Measurements from ENCODE around the gene PLEKHA6.
"Not testable (repeated sequence)": the region's sequence is repeated elsewhere in the genome, so short reads cannot be mapped to it uniquely, and the experiment has no call there.

The PLEKHA6 gene

DNA sequence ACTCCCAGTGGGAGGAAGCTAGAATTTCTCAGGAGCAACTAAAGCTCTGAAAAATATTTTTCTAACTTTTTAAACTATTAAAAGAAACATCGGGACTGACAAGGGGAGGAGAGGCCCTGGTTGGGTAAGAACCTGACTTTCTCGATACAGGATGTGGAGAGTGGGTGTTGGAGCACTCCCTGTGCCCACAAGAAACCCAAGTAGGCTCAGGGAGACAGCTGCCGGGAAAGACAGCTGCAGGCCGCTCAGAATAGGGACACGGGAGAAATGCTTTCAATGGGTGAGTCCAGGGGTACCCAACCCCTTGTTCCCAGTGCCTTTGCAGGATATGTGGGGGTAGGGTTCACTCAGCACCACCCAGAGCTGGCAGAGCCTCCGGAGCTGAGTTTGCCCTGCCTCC is 43.6 kb downstream of the PLEKHA6 start:
- no peak for DNase-seq (ENCODE audit: low spot score)

DNA sequence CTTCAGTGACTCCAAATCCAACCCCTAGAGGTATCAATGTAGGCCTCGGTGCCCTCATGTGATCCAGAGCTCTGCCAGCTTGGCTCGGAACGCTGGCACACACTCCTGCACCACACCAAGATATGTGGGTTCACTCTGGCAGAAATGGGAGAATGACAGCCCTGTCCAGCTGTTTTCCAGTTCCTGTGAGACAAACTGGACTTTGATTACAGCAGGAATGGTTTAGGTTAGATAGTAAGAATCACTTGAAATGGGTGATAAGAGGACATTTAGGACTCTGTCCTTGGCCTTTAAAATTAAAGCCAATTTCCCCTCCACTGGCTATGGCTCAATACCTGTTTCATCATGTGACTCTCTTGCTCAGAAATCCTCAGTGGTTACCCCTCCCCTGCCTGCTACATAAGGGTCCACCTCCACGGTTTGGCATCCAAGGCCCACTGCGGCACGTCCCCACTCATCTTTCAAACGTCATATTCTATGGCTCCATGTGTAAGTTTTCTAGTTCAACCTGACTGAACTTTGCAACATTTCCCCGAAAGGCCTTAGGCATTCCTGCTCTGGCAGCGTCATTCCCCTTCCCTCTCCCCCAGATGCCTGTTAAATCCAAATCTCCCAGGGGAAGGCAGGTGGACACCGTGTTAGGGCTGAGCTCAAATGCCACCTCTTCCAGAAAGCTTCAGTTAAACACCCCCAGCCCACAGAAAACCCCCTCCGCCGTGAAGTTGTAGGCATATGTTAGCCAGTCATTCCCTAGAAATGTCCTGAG is 44.7 kb downstream of the PLEKHA6 start:
- no peak for DNase-seq (ENCODE audit: low spot score)

- DNase-seq (ENCODE audit: low spot score) = no peak
These were observed 45.4 kb downstream of the PLEKHA6 start for GRCh38 chr1:204314171-204314892.

DNA sequence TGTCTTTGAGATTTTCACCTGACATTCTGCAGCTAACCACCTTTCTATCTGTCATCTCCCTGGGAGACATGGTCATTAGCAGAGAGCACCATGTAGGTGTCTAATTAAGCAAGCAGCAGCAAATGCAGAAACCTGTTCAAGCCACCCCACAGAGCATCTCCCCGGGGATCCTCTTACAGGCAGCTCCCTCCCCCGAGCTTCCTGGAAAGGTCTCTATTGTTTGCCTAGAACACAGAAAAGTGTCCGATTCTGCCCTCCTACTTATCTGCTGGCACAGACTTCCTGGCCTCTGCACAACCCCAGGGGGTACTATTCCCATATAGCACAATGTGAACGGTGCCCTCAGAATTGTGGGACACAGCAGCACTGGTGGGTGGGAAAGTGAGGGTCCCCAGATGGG is 46.1 kb downstream of the PLEKHA6 start:
- no peak for DNase-seq (ENCODE audit: low spot score)

DNA sequence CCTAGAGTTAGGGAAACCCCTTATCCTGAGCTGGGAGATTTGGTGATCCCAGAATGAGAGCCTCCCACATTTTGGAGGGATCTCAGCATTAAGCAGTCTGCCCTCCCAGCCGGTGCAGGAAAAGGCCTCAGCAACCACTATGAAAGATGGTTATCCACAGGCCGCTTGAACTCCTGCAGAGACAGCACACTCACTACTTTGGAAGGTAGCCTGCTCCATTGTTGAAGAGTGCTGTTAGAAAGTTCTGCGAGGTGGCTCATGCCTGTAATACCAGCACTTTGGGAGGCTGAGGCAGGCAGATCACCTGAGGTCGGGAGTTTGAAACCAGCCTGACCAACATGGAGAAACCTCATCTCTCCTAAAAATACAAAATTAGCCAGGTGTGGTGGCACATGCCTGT is 48.8 kb downstream of the PLEKHA6 start:
- DNase-seq (ENCODE audit: low spot score) = not testable (repeated sequence)

DNA sequence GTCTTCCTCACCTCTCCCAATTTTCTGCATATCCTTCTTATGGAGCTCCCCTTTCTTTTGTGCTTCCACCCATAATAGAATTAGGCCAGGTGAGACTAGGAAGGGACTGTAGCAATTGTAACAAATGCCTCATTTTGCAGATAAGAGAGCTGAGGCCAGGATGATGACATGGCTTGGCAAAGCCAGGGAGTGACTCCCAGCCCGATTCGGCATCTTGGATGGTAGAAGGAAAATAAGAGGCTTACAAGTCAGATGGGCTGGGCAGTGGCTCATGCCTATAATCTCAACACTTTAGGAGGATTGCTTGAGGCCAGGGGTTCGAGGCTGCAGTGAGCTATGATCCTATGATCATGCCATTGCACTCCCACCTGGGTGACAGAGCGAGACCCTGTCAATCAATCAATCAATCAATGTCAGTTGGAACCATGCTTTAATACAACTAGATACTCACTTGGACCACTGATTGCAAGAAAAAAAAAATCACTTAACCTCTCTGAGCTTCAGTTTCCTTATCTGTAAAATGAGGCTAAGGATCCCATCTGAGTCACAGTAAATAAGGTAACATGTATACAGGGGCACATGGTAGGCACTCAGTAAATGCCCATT is 51.6 kb downstream of the PLEKHA6 start:
- no peak for DNase-seq (ENCODE audit: low spot score)

DNA sequence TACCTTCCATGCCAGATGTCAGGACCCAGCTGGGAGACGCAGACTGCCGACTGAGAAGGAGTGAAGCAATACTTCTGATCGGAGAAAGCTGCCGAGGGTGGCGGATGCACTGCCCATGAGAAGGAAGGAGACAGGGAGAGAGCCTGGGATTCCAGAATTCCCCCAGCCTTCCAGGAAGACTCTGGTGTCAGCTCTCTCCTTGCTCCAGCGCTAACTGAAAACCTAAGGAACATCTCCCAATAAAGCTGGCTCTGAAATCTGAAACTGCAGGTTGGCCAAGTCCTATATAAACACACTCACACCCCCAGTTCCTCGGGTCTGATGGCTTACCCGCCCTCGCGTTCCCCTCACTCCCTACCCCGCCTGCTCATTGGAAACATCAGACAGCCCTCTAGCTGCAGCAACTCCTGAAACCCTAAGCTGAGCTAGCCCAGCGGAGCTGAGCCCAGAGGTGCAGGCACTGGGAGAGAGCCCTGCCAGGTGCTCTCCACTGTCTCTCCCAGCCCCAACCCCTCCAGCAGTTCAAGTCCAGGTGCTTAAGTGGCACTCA is 52.3 kb downstream of the PLEKHA6 start:
- DNase-seq (ENCODE audit: low spot score) = no peak

- DNase-seq (ENCODE audit: low spot score) = no peak
These were observed 53.7 kb downstream of the PLEKHA6 start for GRCh38 chr1:204306076-204306475.

DNA sequence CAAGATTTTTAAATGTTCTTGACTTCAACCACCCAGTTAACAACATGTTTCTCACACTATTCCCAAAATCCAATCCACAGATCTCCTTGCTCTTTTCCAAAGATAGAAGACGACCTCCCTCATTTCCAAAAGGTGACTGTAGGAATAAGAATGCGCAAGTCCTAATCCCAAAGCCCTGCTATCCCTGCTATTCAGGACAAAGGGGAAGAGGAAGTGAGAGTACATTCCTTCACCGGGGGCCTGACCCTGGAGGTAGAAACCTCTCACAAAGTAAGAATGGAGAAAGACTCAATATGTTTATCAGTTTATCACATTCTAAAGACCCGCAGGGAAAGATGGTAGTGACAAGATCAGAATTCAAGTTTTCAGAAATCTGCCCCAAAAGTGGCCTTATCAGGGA is 55.7 kb downstream of the PLEKHA6 start:
- no peak for DNase-seq (ENCODE audit: low spot score)

- no peak for DNase-seq (ENCODE audit: low spot score)
These were observed 57.0 kb downstream of the PLEKHA6 start for GRCh38 chr1:204302769-204303168.

DNA sequence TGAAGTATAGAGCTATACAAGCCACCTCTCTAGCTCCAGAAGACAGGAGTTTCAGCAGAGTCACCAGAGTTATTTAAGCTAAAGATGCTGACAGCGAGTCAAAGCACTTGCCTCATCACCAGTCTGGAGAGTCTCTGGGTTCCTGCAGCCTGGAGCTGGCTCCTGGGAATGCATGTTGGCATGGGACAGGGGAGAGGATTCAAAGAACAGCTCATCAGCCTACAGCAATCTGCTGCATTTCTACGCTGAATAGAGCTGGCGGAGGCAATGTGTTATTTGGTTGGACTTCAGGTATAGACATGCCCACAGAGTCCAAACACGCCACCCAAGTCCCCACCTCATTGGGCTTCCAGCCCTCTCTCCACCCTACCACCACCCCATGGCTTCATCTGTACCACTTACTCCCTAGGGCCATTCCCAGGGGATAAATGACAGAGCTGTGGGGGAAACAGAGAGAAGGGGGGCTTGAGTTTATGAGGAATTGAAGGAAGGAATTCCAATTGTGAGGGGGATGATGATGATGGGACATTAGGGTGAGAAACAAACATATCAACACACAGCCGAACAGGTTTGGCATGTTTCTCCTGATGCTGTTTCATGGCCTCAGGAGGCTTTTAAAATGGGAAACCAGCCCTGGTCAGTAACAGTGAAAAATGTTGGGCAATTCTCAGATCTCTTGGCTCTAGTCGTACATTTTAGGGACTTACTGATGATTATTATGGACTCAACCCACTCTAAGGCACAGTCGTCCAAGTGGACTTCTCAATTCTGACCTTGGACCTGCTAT is 58.4 kb downstream of the PLEKHA6 start:
- no peak for DNase-seq (ENCODE audit: low spot score)

GRCh38 chr1:204299814-204300365 is 59.8 kb downstream of the PLEKHA6 start:
- no peak for DNase-seq (ENCODE audit: low spot score)

DNA sequence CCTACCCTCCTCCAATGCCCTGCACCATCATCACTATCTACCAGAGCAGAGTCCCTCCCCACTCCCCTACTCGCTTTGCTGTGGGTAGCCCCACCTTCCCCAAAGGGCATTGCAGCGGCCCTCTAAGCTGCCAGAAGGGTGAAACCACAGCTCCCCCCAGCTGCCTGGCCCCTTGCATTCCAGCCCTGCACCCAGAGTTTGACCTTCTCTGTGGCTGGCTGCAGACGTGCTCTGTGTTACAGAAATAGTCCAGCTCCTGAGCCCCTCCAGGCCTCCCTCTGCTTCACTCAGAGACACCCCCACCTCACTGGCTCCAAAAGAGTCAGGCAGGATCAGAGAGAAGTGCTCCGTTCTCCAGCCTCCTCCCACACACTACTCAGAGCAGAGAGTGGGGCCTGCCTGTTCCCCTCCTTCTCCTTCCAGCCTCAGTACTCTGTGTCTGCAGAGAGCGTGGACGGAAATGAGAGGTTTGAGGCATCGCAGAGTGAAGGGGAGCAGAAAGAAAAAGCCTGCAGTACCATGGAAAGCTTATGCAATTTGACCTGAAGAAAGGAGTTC is 63.2 kb downstream of the PLEKHA6 start:
- no peak for DNase-seq (ENCODE audit: low spot score)

DNA sequence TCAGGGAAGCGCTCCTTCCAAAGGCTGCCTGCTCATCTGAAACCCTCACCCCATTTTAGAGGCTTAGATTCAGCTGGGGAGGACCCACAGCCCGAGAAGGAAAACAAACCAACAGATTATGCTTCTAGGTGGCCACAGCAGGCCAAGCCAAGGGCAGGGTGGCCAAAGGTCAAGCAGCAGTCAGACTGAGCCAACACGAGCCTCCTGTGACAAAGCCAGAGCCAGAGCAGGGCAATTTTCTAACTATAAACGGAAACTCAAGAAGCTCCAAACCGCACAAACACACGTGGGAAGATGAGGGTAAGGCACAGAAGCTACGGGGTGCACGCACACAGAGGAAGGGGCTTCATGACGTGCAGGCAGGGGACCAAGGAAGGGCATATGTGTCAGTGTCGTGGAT is 64.1 kb downstream of the PLEKHA6 start:
- no peak for DNase-seq (ENCODE audit: low spot score)

DNA sequence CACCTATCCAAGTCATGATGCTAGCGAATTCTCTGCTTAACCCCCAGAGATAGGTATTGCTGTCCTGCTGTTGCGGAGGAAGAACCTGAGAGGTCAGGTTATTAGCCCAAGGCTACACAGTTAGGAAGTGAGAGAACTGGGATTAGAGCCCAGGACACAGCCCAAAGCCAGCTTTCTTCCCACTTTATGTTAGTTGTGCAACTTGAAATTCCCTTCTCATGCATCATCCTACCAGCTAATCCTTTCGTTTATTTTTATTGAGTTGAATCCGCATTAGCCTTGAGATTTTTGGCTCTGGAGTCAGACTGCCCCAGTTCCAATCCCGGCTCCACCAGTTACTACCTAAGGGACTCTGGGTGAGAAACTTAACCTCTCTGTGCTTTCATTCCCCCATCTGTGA is 65.4 kb downstream of the PLEKHA6 start:
- no peak for DNase-seq (ENCODE audit: low spot score)

DNA sequence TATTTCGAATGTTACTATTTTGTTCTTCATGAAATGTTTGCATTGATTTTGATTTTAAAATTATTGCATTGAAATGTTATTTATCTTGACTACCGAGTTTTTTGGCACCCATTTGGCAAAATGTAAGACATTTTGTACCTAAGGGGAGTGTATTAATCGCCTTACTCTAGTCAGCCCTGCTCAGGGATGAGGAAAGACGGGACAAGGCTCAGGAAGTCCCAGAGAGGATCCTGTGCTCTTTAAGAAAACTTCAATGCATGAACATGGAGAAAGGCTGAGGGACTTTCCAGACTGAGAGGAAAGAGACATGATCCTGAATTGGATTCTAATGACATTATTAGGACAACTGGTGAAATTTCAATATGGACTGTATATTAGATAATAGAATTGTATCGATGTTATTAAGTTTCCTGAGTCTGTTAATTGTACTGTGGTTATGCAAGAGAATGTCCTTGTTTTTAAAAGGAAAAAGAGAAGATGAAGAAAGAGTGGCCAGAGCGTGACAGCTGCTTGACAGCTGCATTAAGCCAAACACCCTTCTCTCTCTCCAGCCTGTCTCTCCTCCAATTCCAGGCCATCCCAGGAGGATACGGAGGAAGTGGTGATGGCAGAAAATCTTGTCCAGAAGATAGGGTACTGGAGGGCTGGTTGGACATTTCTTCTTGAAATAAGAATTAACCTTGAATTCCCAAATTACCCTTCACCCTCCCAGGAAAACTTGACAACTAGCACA is 66.0 kb downstream of the PLEKHA6 start:
- no peak for DNase-seq (ENCODE audit: low spot score)

DNA sequence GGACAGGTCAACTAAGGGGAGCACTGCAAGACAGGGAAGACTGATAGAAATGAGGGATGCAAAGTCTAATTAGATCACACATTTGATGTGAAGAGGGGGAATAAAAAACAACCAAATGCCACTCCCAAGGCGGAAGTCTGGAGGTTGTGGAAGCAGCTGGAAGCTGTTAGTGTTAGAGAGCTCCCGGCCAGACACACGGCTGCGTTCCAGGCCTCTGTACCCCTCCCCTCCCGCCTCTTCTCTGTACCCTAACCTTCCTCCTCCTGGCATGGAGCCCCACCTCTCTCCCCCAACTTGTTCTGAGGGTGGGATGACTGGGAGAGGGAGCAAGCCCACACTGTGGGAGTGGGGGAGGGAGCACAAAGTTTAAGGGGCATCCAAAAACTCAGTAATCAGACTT is 67.0 kb downstream of the PLEKHA6 start:
- DNase-seq (ENCODE audit: low spot score) = no peak

DNA sequence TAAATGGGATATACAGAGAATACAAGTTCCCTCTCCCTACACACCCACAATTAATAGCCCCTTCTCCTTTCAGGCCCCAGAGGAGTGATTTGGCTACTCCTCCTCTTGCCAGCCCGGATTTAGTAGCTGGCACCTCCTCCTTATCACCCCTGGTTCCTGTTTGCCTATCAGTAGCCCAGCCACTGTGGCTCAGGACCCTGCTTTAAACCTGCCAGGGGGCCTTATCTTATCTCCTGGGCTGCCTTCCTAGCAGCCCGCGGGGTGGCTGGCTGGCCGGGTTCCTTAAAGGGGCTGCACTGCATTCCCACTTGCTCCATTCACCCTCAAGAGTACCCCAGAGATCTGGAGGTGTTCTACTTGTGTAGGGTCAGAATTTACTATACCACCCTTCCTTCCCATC is 70.4 kb downstream of the PLEKHA6 start:
- no peak for DNase-seq (ENCODE audit: low spot score)

DNA sequence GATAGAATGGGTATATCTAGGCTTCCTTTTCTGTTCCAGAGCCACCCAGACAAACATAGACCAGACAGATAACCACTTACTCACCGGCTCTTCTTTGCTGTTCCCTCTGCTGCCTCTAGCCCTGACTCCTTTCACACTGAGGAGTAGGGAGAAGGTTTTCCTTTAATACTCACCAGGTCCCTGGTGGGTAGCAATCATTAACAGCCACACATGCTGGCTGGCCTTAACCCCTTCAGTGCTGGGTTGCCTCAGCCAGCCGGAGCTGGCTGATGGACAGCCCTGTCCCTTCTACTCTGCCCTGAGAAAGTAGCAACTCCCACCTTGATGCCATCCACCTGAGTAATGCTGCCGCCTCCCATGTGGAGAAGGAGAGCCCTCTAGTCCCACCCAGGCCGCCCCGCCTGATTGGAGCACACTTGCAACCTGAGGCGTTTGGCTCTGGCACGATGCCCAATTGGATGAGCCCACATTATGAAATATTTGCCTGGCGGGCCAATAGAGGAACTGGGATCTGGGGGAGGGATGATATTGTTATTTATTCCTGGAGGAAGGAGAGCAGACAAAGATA is 71.6 kb downstream of the PLEKHA6 start:
- DNase-seq (ENCODE audit: low spot score) = no peak

GRCh38 chr1:204287466-204287891 is 72.2 kb downstream of the PLEKHA6 start:
- no peak for DNase-seq (ENCODE audit: low spot score)
